ENCODE results near the gene RAB37. TPM values are rescaled to one million over a fixed set of nuclear protein-coding genes. Genes with fewer than 3 reads are reported as not detected.

Gene RAB37
- total RNA-seq, 4 donors from 2014 or later: 0.24 to 3.7 (median 0.43) TPM

GRCh38 chr17:74780443-74781238 is 43.6 kb downstream of the RAB37 start:
- Histone ChIP-seq H3K4me1 (peaks cover 9 to 13% of the 10 kb centered on the region in 2 donors), H3K4me3 (no peak overlapping the region), H3K36me3 (no peaks in the 10 kb centered on the region), H3K27ac (no peak overlapping the region), H3K9me3 (no peaks in the 10 kb centered on the region), H3K27me3 (no peaks in the 10 kb centered on the region)
- DNase-seq (no peak), ATAC-seq (no peak)
- in situ Hi-C loops (cut with MboI; ENCODE audit: low sequenced_read_pairs in 4 of 4) (no loop called here), intact Hi-C loops (cut with DNase I; ENCODE audit: low total_unique reads) (no loop called here)
- TF ChIP-seq POLR2A (IDR thresholded peaks at IDR 0.05): no peak
- TF ChIP-seq CTCF (IDR thresholded peaks at IDR 0.05 in 4 of 5, conservative IDR thresholded peaks at IDR 0.05 in 1 of 5): no peak

- no peaks in the 10 kb centered on the region for H3K9me3 ChIP-seq
- H3K27ac ChIP-seq: no peak overlapping the region
- in situ Hi-C loops (cut with MboI; ENCODE audit: low sequenced_read_pairs in 4 of 4): no loop called here
- H3K27me3 ChIP-seq: no peaks in the 10 kb centered on the region
- ATAC-seq (no peak), DNase-seq (no peak)
- intact Hi-C loops (cut with DNase I; ENCODE audit: low total_unique reads): no loop called here
- H3K36me3 ChIP-seq: no peaks in the 10 kb centered on the region
- H3K4me1 ChIP-seq: peaks cover 0 to 2% of the 10 kb centered on the region in 2 donors
- TF ChIP-seq CTCF (IDR thresholded peaks at IDR 0.05 in 4 of 5, conservative IDR thresholded peaks at IDR 0.05 in 1 of 5): no peak
- no peak for TF ChIP-seq POLR2A (IDR thresholded peaks at IDR 0.05)
- H3K4me3 ChIP-seq: no peak overlapping the region
Measured at GRCh38 chr17:74782571-74782970, 45.5 kb downstream of the RAB37 start.

- H3K36me3 ChIP-seq: no peaks in the 10 kb centered on the region
- DNase-seq: no peak
- in situ Hi-C loops (cut with MboI; ENCODE audit: low sequenced_read_pairs in 4 of 4): no loop called here
- no peak for ATAC-seq
- H3K4me3 ChIP-seq: no peak overlapping the region
- TF ChIP-seq CTCF (IDR thresholded peaks at IDR 0.05 in 4 of 5, conservative IDR thresholded peaks at IDR 0.05 in 1 of 5) (no peak), POLR2A (IDR thresholded peaks at IDR 0.05) (no peak)
- no peaks in the 10 kb centered on the region for H3K4me1 ChIP-seq
- H3K27ac ChIP-seq: no peak overlapping the region
- no peaks in the 10 kb centered on the region for H3K9me3 ChIP-seq
- intact Hi-C loops (cut with DNase I; ENCODE audit: low total_unique reads): no loop called here
- no peaks in the 10 kb centered on the region for H3K27me3 ChIP-seq
Measured at GRCh38 chr17:74784125-74784810, 47.2 kb downstream of the RAB37 start.

- ATAC-seq: no peak
- in situ Hi-C loops (cut with MboI; ENCODE audit: low sequenced_read_pairs in 4 of 4): no loop called here
- peaks cover 0 to 5% of the 10 kb centered on the region in 2 donors for H3K36me3 ChIP-seq
Measured at GRCh38 chr17:74785096-74785980, 48.3 kb downstream of the RAB37 start.

More at GRCh38 chr17:74785096-74785980, 48.3 kb downstream of the RAB37 start:
- no peak for DNase-seq
- no peaks in the 10 kb centered on the region for H3K9me3 ChIP-seq
- intact Hi-C loops (cut with DNase I; ENCODE audit: low total_unique reads): no loop called here
- no peak overlapping the region for H3K27ac ChIP-seq
- H3K4me3 ChIP-seq: no peak overlapping the region
- H3K27me3 ChIP-seq: no peaks in the 10 kb centered on the region
- no peaks in the 10 kb centered on the region for H3K4me1 ChIP-seq
- no peak for TF ChIP-seq POLR2A (IDR thresholded peaks at IDR 0.05)
- TF ChIP-seq CTCF (IDR thresholded peaks at IDR 0.05 in 4 of 5, conservative IDR thresholded peaks at IDR 0.05 in 1 of 5): no peak

All from gastrocnemius medialis (tissue), 4 donors.